Ishikawa (cell line): Measurements from ENCODE around the gene SLC25A2.

Experiments
- EP300 ChIP-seq: IDR thresholded peaks from 2 replicates; pipeline ENCODE4 v1.6.1; 2012; ENCODE audit warnings: borderline replicate concordance
- TF ChIP-seq, protein P1 (sequence below): IDR thresholded peaks from 2 replicates; pipeline ENCODE4 v1.6.1; 2012; ENCODE audit warnings: low read depth, mild to moderate bottlenecking

DNA sequence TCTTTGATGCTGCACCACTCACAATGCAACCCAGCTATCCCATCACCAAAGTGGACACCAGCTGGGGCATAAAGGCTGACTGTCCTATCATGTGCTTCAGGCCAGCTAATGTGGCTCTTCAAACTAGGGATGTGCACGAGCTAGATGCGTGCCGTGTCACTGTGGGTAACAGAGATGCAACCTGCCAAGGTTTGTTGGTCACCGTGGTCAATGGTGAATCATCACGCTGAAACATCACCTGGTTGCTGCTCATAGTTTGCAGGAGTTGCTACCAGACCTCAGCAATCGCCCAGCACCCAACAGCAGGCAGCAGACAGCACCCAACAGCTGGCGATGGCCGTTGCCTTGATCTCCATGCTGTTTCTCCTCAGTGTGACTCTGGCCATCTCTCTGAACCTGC is 24.4 kb upstream of the SLC25A2 start:
- no peak for TF ChIP-seq EP300
- TF ChIP-seq, protein P1, sequence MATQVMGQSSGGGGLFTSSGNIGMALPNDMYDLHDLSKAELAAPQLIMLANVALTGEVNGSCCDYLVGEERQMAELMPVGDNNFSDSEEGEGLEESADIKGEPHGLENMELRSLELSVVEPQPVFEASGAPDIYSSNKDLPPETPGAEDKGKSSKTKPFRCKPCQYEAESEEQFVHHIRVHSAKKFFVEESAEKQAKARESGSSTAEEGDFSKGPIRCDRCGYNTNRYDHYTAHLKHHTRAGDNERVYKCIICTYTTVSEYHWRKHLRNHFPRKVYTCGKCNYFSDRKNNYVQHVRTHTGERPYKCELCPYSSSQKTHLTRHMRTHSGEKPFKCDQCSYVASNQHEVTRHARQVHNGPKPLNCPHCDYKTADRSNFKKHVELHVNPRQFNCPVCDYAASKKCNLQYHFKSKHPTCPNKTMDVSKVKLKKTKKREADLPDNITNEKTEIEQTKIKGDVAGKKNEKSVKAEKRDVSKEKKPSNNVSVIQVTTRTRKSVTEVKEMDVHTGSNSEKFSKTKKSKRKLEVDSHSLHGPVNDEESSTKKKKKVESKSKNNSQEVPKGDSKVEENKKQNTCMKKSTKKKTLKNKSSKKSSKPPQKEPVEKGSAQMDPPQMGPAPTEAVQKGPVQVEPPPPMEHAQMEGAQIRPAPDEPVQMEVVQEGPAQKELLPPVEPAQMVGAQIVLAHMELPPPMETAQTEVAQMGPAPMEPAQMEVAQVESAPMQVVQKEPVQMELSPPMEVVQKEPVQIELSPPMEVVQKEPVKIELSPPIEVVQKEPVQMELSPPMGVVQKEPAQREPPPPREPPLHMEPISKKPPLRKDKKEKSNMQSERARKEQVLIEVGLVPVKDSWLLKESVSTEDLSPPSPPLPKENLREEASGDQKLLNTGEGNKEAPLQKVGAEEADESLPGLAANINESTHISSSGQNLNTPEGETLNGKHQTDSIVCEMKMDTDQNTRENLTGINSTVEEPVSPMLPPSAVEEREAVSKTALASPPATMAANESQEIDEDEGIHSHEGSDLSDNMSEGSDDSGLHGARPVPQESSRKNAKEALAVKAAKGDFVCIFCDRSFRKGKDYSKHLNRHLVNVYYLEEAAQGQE = no peak
